ENCODE data around the gene LYRM7.

DNA sequence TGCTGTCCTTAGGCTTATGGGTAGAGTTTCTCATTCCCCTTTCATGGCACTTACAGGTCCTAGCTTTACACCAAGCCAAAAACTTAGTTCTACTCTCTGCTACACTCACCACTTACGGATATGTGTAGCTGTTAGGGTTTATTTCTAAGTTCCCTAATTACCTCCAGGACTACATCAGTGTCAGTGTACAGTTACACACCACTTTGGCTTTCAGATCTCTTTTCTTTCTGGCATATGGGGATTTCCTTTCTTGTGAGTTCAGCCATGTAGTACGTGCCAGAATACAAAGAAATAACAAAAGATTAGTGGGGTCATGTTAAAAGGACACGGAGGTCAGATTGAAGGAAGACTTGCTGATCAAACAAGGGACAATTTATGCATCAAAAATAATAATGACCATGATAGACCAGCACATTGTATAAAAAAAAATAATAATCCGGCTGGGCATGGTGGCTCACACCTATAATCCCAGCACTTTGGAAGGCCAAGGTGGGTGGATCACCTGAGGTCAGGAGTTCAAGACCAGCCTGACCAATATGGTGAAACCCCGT, 41.8 kb downstream of the LYRM7 start:
- TF ChIP-seq POLR2A (IDR thresholded peaks at IDR 0.05; ENCODE audit: low read length) = no peak
- no peak for TF ChIP-seq GATA1 (IDR thresholded peaks at IDR 0.05; ENCODE audit: low read depth, low read length)
